Thoracic aorta (tissue), 2 donors: ENCODE results near the gene PARP8. TPM values are rescaled to one million over a fixed set of nuclear protein-coding genes. Genes with fewer than 3 reads are reported as not detected.

Source experiments
- ATAC-seq: fragments of 150-250 bp; one replicate; pipeline ENCODE4 v1.8.0; 2017; ENCODE audit warnings: low read depth; ENCODE audit not compliant: insufficient number of reproducible peaks, low FRiP score
- DNase-seq: peaks from one replicate; pipeline ENCODE4 v3.0.0-alpha.2; 2020; ENCODE audit warnings: low spot score
- H3K27ac ChIP-seq, 2 donors: fragments of 200-600 bp; sonication (generic); 1 replicate in 1 of 2; 2 replicates in 1 of 2; pipeline ENCODE4 v1.5.1; 2016; ENCODE audit warnings: mild to moderate bottlenecking in 2 of 2, moderate library complexity in 2 of 2
- H3K27me3 ChIP-seq: fragments of 200-600 bp; sonication (generic); replicated peaks from 2 replicates; pipeline ENCODE4 v1.6.0; 2016; ENCODE audit warnings: mild to moderate bottlenecking; ENCODE audit not compliant: insufficient read depth
- H3K36me3 ChIP-seq: fragments of 200-600 bp; sonication (generic); one replicate; pipeline ENCODE4 v1.5.1; 2016
- H3K4me1 ChIP-seq, 2 donors: fragments of 200-600 bp; sonication (generic); 1 replicate in 1 of 2; 2 replicates in 1 of 2; pipeline versions ENCODE4 v1.5.1 to v1.6.0; 2016; ENCODE audit warnings: low read depth in 2 of 2, mild to moderate bottlenecking in 1 of 2; ENCODE audit not compliant: control insufficient read depth in 1 of 2
- H3K4me3 ChIP-seq: fragments of 200-600 bp; sonication (generic); 2 replicates; pipeline ENCODE4 v1.5.1; 2016; ENCODE audit warnings: mild to moderate bottlenecking
- H3K9me3 ChIP-seq: fragments of 200-600 bp; sonication (generic); 2 replicates; pipeline ENCODE4 v1.5.1; 2016
- total RNA-seq, 2 donors: library from RNA; depleted of rRNA; stranded (reverse); fragments of >200 nt; gene quantifications; one replicate each; pipeline versions ENCODE4 v1.1.0 to v1.2.3, GENCODE V29; 2016
- TF ChIP-seq, protein P1 (sequence below): fragments of 200-600 bp; sonication (generic); IDR thresholded peaks from one replicate; pipeline ENCODE4 v1.5.1; 2019; ENCODE audit warnings: antibody characterized with exemption

PARP8 gene
- total RNA-seq, 2 donors from 2014 or later: 27.5 to 34.7 TPM

DNA sequence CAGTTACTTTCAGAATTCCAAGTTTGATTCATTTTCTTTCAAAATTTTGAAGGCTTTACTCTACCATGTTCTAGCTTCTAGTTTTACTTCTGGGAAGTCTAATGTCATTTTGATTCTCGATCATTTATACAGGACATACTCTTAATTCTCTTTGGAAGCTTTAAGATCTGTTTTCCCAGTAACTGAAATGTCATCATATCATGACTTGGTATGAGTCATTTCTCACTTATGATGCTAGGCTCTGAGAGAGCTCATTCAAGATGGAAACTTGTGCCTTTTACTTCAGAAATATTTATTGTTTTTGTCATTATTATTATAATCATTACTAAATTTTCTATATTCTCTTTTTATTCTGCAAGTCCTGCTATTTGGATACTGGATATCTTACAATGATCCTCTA is 222.3 kb downstream of the PARP8 start:
- TF ChIP-seq, protein P1, sequence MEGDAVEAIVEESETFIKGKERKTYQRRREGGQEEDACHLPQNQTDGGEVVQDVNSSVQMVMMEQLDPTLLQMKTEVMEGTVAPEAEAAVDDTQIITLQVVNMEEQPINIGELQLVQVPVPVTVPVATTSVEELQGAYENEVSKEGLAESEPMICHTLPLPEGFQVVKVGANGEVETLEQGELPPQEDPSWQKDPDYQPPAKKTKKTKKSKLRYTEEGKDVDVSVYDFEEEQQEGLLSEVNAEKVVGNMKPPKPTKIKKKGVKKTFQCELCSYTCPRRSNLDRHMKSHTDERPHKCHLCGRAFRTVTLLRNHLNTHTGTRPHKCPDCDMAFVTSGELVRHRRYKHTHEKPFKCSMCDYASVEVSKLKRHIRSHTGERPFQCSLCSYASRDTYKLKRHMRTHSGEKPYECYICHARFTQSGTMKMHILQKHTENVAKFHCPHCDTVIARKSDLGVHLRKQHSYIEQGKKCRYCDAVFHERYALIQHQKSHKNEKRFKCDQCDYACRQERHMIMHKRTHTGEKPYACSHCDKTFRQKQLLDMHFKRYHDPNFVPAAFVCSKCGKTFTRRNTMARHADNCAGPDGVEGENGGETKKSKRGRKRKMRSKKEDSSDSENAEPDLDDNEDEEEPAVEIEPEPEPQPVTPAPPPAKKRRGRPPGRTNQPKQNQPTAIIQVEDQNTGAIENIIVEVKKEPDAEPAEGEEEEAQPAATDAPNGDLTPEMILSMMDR: no peak
- Histone ChIP-seq H3K27ac (no peak overlapping the region), H3K36me3 (no peaks in the 10 kb centered on the region), H3K4me1 (no peaks in the 10 kb centered on the region), H3K27me3 (no peaks in the 10 kb centered on the region), H3K9me3 (no peaks in the 10 kb centered on the region), H3K4me3 (no peak overlapping the region)
- ATAC-seq (no peak), DNase-seq (no peak)

DNA sequence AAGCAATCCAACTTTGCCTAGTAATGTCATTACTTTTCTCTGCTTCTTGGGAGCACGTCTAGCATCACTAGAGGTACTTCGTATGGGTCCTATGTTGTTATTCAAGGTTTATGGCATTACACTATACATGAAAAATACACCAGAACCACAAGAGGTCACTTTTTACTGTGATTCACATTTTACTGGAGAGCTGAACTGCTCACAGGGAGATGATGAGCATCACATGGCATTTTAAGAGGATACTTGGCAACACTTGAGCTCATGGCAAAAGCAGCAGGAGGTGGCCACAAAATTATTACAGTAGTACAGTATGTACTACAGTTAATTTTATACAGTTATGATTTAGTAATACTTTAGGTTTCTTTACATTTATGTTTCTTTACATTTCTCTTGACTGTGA is 223.4 kb downstream of the PARP8 start:
- Histone ChIP-seq H3K36me3 (no peaks in the 10 kb centered on the region), H3K27me3 (no peaks in the 10 kb centered on the region), H3K4me3 (no peak overlapping the region), H3K4me1 (no peaks in the 10 kb centered on the region), H3K9me3 (no peaks in the 10 kb centered on the region), H3K27ac (no peak overlapping the region)
- TF ChIP-seq, protein P1: no peak
- DNase-seq: no peak
- ATAC-seq: no peak

Other genes with a start within 250 kb of the PARP8 start
- gene EMB, start 225.3 kb upstream of the PARP8 start, total RNA-seq: 10 to 100 TPM; 20.8 to 23.1 TPM